Measurements from ENCODE around the gene TMEM270.
A peak's percentile ranks its signal among the peaks of the same experiment; 100 is the strongest.

TMEM270 gene

GRCh38 chr7:73909051-73909941, 48.3 kb downstream of the TMEM270 start:
- peak; percentile 10 for DNase-seq

DNA sequence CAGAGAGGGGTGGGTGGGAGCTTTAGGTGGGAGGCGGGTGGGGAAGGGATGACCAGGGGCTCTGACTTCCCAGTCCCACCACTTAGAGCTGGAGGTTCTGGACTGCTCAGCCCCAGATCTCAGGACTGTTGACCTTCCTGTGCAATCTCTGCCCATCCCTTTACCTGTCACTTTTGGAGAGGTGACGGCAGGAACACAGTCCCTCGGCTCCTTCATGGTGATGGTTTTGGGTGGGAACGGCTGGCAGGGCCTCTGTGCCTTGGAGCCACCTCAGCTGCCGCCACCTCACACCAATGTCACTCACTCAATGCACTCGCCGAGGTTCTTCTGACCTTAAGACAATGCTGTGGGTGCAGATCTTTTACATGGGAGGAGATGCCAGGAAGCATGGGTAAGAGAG, 49.0 kb downstream of the TMEM270 start:
- no peak for DNase-seq

DNA sequence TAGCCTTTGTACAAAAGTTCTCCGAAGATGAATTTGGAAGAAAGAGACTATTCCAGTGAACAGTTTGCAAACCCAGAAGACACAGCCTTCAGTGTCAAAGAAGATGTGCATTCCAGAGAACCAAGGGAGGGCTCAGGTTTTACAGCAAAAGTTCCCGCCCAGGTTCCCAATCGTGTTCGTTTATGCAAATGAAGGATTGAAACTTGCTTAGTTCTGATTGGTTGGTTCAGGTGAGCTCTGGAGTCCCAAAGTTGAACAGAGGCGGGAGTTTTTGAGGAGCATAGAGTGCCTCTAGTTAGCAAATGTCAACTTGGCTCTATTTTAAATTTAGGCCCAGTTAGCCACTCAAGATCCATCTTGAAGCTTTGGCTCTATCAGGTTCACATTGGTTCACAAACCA, 51.3 kb downstream of the TMEM270 start:
- DNase-seq = no peak
